ENCODE measurements around the gene MAST4.

GRCh38 chr5:67211926-67212325, 615.7 kb downstream of the MAST4 start:
- TF ChIP-seq, protein P1, sequence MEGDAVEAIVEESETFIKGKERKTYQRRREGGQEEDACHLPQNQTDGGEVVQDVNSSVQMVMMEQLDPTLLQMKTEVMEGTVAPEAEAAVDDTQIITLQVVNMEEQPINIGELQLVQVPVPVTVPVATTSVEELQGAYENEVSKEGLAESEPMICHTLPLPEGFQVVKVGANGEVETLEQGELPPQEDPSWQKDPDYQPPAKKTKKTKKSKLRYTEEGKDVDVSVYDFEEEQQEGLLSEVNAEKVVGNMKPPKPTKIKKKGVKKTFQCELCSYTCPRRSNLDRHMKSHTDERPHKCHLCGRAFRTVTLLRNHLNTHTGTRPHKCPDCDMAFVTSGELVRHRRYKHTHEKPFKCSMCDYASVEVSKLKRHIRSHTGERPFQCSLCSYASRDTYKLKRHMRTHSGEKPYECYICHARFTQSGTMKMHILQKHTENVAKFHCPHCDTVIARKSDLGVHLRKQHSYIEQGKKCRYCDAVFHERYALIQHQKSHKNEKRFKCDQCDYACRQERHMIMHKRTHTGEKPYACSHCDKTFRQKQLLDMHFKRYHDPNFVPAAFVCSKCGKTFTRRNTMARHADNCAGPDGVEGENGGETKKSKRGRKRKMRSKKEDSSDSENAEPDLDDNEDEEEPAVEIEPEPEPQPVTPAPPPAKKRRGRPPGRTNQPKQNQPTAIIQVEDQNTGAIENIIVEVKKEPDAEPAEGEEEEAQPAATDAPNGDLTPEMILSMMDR (conservative IDR thresholded peaks at IDR 0.05; ENCODE audit: low read depth, low read length) = 0 out of 2 replicates have a peak, but pooled peaks have one; percentile 2
- no peak for TF ChIP-seq RFX5 (IDR thresholded peaks at IDR 0.05; ENCODE audit: low read depth, low read length)
- TF ChIP-seq, protein P2, sequence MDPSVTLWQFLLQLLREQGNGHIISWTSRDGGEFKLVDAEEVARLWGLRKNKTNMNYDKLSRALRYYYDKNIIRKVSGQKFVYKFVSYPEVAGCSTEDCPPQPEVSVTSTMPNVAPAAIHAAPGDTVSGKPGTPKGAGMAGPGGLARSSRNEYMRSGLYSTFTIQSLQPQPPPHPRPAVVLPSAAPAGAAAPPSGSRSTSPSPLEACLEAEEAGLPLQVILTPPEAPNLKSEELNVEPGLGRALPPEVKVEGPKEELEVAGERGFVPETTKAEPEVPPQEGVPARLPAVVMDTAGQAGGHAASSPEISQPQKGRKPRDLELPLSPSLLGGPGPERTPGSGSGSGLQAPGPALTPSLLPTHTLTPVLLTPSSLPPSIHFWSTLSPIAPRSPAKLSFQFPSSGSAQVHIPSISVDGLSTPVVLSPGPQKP (IDR thresholded peaks at IDR 0.05; ENCODE audit: borderline replicate concordance, low read depth, low read length) = no peak
- no peak for TF ChIP-seq USF2 (IDR thresholded peaks at IDR 0.05; ENCODE audit: low read depth, low read length)
- TF ChIP-seq MAZ (IDR thresholded peaks at IDR 0.05; ENCODE audit: borderline replicate concordance, low read depth, low read length) = no peak
- no peak for TF ChIP-seq FOS (IDR thresholded peaks at IDR 0.05; ENCODE audit: low read depth, low read length)
- no peak for TF ChIP-seq CHD1 (IDR thresholded peaks at IDR 0.05; ENCODE audit: low read depth, low read length)
- no peak for TF ChIP-seq CEBPB (IDR thresholded peaks at IDR 0.05; ENCODE audit: low read depth, low read length)
- TF ChIP-seq POLR2A (IDR thresholded peaks at IDR 0.05; ENCODE audit: low read depth, low read length) = no peak
- TF ChIP-seq MAFK (IDR thresholded peaks at IDR 0.05; ENCODE audit: low read depth, low read length) = no peak
- no peak for TF ChIP-seq MXI1 (IDR thresholded peaks at IDR 0.05; ENCODE audit: borderline replicate concordance, low read depth, low read length)
- TF ChIP-seq RAD21 (IDR thresholded peaks at IDR 0.05; ENCODE audit: low read length) = no peak
- TF ChIP-seq BHLHE40 (IDR thresholded peaks at IDR 0.05; ENCODE audit: low read depth, low read length) = no peak
- no peak for TF ChIP-seq SMC3 (IDR thresholded peaks at IDR 0.05; ENCODE audit: low read depth, low read length)

Measured in IMR-90 (cell line).